Adrenal gland (tissue), 12 donors: ENCODE data around the gene PLEKHH1. TPM values are rescaled to one million over a fixed set of nuclear protein-coding genes. Genes with fewer than 3 reads are reported as not detected.

Source experiments
- DNase-seq, 7 donors: peaks; one replicate each; pipeline ENCODE4 v3.0.0-alpha.2; 2019 to 2020
- H3K27ac ChIP-seq, 5 donors: fragments of 200-600 bp; sonication (generic) in 4 of 5; 1 replicate in 3 of 5; 2 replicates in 2 of 5; pipeline versions ENCODE4 v1.5.1 to v1.8.0; 2016 to 2020; ENCODE audit warnings: mild to moderate bottlenecking in 1 of 5
- H3K27me3 ChIP-seq: fragments of 200-600 bp; 2 replicates; pipeline ENCODE4 v1.8.0; 2021
- H3K36me3 ChIP-seq, 2 donors: fragments of 200-600 bp; replicated peaks in 1 of 2; 1 replicate in 1 of 2; 2 replicates in 1 of 2; pipeline versions ENCODE4 v1.5.1 to v1.8.0; 2018 to 2022
- H3K4me1 ChIP-seq, 2 donors: fragments of 200-600 bp; replicated peaks in 1 of 2; 1 replicate in 1 of 2; 2 replicates in 1 of 2; pipeline versions ENCODE4 v1.5.1 to v1.8.0; 2018 to 2021
- H3K4me3 ChIP-seq, 4 donors: fragments of 200-600 bp; sonication (generic) in 3 of 4; one replicate each; pipeline ENCODE4 v1.5.1; 2016 to 2018
- H3K9me3 ChIP-seq, 3 donors: fragments of 200-600 bp; sonication (generic) in 1 of 3; replicated peaks in 1 of 3; 1 replicate in 2 of 3; 2 replicates in 1 of 3; pipeline versions ENCODE4 v1.5.1 to v1.8.0; 2016 to 2021
- POLR2A ChIP-seq, 2 donors: fragments of 450-650 bp; IDR thresholded peaks; one replicate each; pipeline ENCODE4 v1.6.1; 2017; ENCODE audit warnings: antibody characterized with exemption in 2 of 2, mild to moderate bottlenecking in 2 of 2, moderate library complexity in 1 of 2
- WGBS, 4 donors: extraction: QIAGEN DNeasy Blood & Tissue Kit in 2 of 4; methylation state at CpG; one replicate each; pipeline versions ENCODE4 v1.1.5 to v1.1.7; 2013 to 2017; 5-methylcytosine and 5-hydroxymethylcytosine counted together
- intact Hi-C, 2 donors: fragments of 100-400 bp; cut with DNase I; formaldehyde crosslinking; loops; one replicate each; pipeline versions ENCODE4 v1.14.1 to v1.15.0; 2022 to 2023
- polyA plus RNA-seq, 3 donors: library from polyadenylated mRNA; stranded (reverse); fragments of 200-250 nt in 2 of 3; fragments of 350-450 nt in 1 of 3; fragmentation: Illumina TruSeq in 1 of 3; extraction: RNeasy Lipid Tissue Mini Kit (QIAGEN cat#74804) in 1 of 3; gene quantifications; one replicate each; pipeline ENCODE4 v1.2.3, GENCODE V29; 2013 to 2014
- total RNA-seq, 9 donors: library from RNA; depleted of rRNA in 4 of 9; stranded (reverse); fragments of >200 nt in 4 of 9; fragments of 120-200 nt in 1 of 9; fragmentation: NEBNext Ultra II Directional in 1 of 9; extraction: Animal tissue kit (Norgen Biotek cat#: 25700) in 1 of 9; gene quantifications; one replicate each; pipeline versions ENCODE4 v1.1.0 to v1.2.4, GENCODE V29; 2013 to 2023
- TF ChIP-seq, protein P1 (sequence below), 6 experiments: fragments of 450-650 bp in 4 of 6; fragments of 200-600 bp in 2 of 6; sonication (generic) in 1 of 6; IDR thresholded peaks; 1 replicate in 5 of 6; 2 replicates in 1 of 6; pipeline versions ENCODE4 v1.5.1 to v1.8.0; 2016 to 2021; ENCODE audit warnings: antibody characterized with exemption in 6 of 6, mild to moderate bottlenecking in 2 of 6, moderate library complexity in 1 of 6
- donor health status: healthy with polysubstance abuse.
- donor health status: Bipolar disorder and iron deficiency.
- donor health status: DM: yes; HTN: yes; CAD: no.
- donor health status: DM: no; HTN: no; CAD: no.
- donor health status: DM: no; HTN: no; CAD: no.
- donor health status: DM: yes; HTN: yes; CAD: no.

The PLEKHH1 gene
- total and polyA plus RNA-seq, 12 donors, result 8.3 to 50.4 (median 20.2) TPM

GRCh38 chr14:67516676-67517075, 16.4 kb upstream of the PLEKHH1 start:
- intact Hi-C loops, result loop anchor here in 1 of 2 donors (5.0 kb wide), 1 partner anchor 89 kb away; no protein-coding TSS in a partner anchor
- Histone ChIP-seq H3K9me3 (no peaks in the 10 kb centered on the region), H3K4me1 (peaks cover 20 to 32% of the 10 kb centered on the region in 2 donors), H3K4me3 (no peak overlapping the region), H3K27me3 (no peaks in the 10 kb centered on the region), H3K27ac (peak overlapping the region in 1 of 5 donors; percentile 10), H3K36me3 (no peaks in the 10 kb centered on the region)
- DNase-seq, result no peak
- TF ChIP-seq POLR2A (IDR thresholded peaks at IDR 0.05), result no peak
- TF ChIP-seq, protein P1, sequence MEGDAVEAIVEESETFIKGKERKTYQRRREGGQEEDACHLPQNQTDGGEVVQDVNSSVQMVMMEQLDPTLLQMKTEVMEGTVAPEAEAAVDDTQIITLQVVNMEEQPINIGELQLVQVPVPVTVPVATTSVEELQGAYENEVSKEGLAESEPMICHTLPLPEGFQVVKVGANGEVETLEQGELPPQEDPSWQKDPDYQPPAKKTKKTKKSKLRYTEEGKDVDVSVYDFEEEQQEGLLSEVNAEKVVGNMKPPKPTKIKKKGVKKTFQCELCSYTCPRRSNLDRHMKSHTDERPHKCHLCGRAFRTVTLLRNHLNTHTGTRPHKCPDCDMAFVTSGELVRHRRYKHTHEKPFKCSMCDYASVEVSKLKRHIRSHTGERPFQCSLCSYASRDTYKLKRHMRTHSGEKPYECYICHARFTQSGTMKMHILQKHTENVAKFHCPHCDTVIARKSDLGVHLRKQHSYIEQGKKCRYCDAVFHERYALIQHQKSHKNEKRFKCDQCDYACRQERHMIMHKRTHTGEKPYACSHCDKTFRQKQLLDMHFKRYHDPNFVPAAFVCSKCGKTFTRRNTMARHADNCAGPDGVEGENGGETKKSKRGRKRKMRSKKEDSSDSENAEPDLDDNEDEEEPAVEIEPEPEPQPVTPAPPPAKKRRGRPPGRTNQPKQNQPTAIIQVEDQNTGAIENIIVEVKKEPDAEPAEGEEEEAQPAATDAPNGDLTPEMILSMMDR (IDR thresholded peaks at IDR 0.05), result no peak
- WGBS, 4 donors, result 34 to 55% (median 40%) methylated on average over 2 of the region's 2 CpGs

DNA sequence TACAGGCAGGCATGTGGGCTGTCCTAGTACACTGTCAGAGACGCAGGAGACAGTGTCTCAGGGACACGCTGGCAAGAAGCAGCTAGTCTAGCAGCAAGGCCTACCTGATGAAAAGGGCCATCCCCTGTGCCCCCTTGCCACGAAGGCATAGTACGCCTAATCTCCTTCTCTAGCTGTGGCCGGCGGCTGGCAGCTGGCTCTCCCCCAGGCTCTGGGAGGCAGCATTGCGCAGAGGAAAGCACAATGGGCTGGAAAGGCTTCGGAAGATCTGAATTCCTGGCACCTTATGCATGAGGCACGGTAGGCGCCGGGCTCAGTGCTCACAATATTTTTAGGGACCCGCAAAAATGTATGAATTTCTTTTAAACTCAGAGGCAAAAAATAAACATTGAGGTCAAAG, 16.0 kb upstream of the PLEKHH1 start:
- intact Hi-C loops, result loop anchor here in 1 of 2 donors (5.0 kb wide), 1 partner anchor 90 kb away; no protein-coding TSS in a partner anchor
- peaks cover 19 to 29% of the 10 kb centered on the region in 2 donors for H3K4me1 ChIP-seq
- peak overlapping the region in 1 of 5 donors; percentile 10 for H3K27ac ChIP-seq
- H3K27me3 ChIP-seq, result no peaks in the 10 kb centered on the region
- DNase-seq, result peak; percentile 45 to 72 (median 59)
- no peaks in the 10 kb centered on the region for H3K36me3 ChIP-seq
- H3K4me3 ChIP-seq, result no peak overlapping the region
- 14 to 29% (median 25%) methylated on average over 9 to 12 of the region's 12 CpGs for WGBS, 4 donors
- TF ChIP-seq, protein P1 (IDR thresholded peaks at IDR 0.05), result peak in 2 of 6 experiments; percentile 3 to 20
- no peak for TF ChIP-seq POLR2A (IDR thresholded peaks at IDR 0.05)
- H3K9me3 ChIP-seq, result no peaks in the 10 kb centered on the region

- no peak for TF ChIP-seq POLR2A (IDR thresholded peaks at IDR 0.05)
- TF ChIP-seq, protein P1 (IDR thresholded peaks at IDR 0.05), result no peak
- intact Hi-C loops, result loop anchor here in 1 of 2 donors (5.0 kb wide), 1 partner anchor 92 kb away; no protein-coding TSS in a partner anchor
- Histone ChIP-seq H3K9me3 (no peaks in the 10 kb centered on the region), H3K27ac (no peak overlapping the region), H3K4me3 (no peak overlapping the region), H3K27me3 (no peaks in the 10 kb centered on the region), H3K36me3 (no peaks in the 10 kb centered on the region), H3K4me1 (peaks cover 0 to 9% of the 10 kb centered on the region in 2 donors)
- 79 to 87% (median 84%) methylated on average over 5 of the region's 5 CpGs for WGBS, 4 donors
- DNase-seq, result no peak
Observed at GRCh38 chr14:67519406-67519805, 13.7 kb upstream of the PLEKHH1 start.

DNA sequence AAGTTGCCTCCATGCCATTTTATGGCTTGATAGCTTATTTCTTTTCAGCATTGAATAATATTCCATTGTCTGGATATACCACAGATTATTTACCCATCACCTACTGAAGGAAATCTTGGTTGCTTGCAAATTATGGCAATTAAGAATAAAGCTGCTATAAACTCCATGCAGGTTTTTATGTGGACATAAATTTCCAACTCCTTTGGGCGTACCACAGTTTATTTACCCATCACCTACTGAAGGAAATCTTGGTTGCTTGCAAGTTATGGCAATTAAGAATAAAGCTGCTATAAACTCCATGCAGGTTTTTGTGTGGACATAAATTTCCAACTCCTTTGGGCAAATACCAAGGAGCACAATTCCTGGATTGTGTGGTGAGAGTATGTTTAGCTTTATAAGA, 12.6 kb upstream of the PLEKHH1 start:
- Histone ChIP-seq H3K27ac (no peak overlapping the region), H3K4me1 (peaks cover 0 to 7% of the 10 kb centered on the region in 2 donors), H3K27me3 (no peaks in the 10 kb centered on the region), H3K36me3 (no peaks in the 10 kb centered on the region), H3K4me3 (no peak overlapping the region), H3K9me3 (no peaks in the 10 kb centered on the region)
- 85 to 99% (median 93%) methylated on average over 1 of the region's 1 CpG for WGBS, 4 donors
- no peak for DNase-seq
- intact Hi-C loops, result no loop called here
- no peak for TF ChIP-seq POLR2A (IDR thresholded peaks at IDR 0.05)

DNA sequence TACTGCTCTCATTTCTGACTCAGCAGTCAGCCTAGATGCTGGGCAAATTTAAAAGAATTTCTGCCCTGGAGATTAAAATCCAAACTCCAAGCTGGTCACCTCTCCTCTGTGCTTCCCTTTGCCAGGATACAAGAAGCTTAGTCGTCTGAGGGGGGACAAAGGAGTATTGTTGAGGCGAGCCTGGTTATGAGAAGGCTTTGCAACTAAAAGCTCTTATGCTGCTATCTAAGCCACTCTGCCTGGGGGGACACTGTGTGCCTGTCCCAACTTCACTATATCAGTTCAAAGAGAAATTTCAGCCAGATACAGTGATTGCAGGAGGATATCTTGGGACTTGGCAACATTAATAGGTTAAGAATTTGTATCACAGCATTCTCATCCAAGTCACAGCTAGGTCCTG, 10.8 kb upstream of the PLEKHH1 start:
- Histone ChIP-seq H3K27me3 (no peaks in the 10 kb centered on the region), H3K9me3 (no peaks in the 10 kb centered on the region), H3K4me1 (no peaks in the 10 kb centered on the region), H3K27ac (no peak overlapping the region), H3K4me3 (no peak overlapping the region), H3K36me3 (no peaks in the 10 kb centered on the region)
- 79 to 85% (median 81%) methylated on average over 2 of the region's 2 CpGs for WGBS, 4 donors
- intact Hi-C loops, result no loop called here
- no peak for DNase-seq
- TF ChIP-seq, protein P1 (IDR thresholded peaks at IDR 0.05), result no peak
- no peak for TF ChIP-seq POLR2A (IDR thresholded peaks at IDR 0.05)
